ENCODE results near the gene ITFG1.

The ITFG1 gene

DNA sequence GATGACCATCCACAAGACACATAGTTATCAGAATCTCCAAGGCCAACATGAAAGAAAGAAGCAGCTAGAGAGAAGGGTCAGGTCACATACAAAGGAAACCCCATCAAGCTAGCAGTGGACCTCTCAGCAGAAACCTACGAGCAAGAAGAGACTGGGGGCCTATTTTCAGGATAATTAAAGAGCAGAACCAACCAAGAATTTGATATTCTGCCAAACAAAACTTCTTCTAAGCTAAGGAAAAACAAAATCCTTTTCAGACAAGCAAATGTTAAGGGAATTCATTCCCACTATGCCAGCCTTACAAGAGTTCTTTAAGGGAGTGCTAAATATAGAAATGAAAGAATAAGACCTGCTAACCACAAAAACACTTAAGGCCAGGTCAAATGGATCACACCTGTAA is 47.8 kb downstream of the ITFG1 start:
- POLR2A ChIA-PET: no interaction called here
- TF ChIP-seq ZNF548 (tag by site-specific recombination; IDR thresholded peaks at IDR 0.05) (no peak), ZNF707 (tag by site-specific recombination; IDR thresholded peaks at IDR 0.05) (no peak), ZNF473 (tag by site-specific recombination; IDR thresholded peaks at IDR 0.05) (no peak), KLF9 (tag by site-specific recombination; IDR thresholded peaks at IDR 0.05; ENCODE audit: low read depth) (no peak)
- TF ChIP-seq, protein P1, sequence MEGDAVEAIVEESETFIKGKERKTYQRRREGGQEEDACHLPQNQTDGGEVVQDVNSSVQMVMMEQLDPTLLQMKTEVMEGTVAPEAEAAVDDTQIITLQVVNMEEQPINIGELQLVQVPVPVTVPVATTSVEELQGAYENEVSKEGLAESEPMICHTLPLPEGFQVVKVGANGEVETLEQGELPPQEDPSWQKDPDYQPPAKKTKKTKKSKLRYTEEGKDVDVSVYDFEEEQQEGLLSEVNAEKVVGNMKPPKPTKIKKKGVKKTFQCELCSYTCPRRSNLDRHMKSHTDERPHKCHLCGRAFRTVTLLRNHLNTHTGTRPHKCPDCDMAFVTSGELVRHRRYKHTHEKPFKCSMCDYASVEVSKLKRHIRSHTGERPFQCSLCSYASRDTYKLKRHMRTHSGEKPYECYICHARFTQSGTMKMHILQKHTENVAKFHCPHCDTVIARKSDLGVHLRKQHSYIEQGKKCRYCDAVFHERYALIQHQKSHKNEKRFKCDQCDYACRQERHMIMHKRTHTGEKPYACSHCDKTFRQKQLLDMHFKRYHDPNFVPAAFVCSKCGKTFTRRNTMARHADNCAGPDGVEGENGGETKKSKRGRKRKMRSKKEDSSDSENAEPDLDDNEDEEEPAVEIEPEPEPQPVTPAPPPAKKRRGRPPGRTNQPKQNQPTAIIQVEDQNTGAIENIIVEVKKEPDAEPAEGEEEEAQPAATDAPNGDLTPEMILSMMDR (tag by site-specific recombination; IDR thresholded peaks at IDR 0.05): no peak
- TF ChIP-seq, protein P2, sequence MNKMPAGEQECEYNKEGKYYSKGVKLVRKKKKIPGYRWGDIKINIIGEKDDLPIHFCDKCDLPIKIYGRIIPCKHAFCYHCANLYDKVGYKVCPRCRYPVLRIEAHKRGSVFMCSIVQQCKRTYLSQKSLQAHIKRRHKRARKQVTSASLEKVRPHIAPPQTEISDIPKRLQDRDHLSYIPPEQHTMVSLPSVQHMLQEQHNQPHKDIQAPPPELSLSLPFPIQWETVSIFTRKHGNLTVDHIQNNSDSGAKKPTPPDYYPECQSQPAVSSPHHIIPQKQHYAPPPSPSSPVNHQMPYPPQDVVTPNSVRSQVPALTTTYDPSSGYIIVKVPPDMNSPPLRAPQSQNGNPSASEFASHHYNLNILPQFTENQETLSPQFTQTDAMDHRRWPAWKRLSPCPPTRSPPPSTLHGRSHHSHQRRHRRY (tag by site-specific recombination; IDR thresholded peaks at IDR 0.05): no peak
- CTCF ChIA-PET: no interaction called here
- no peaks in the 10 kb centered on the region for H3K9me3 ChIP-seq (ENCODE audit: control insufficient read depth, insufficient read depth, low read depth, low read length)
- H3K27ac ChIP-seq (ENCODE audit: extremely low read depth, low read depth, low read length): no peak overlapping the region
- H3K36me3 ChIP-seq (ENCODE audit: control insufficient read depth in 2 of 2, insufficient read depth in 1 of 2, low read length in 2 of 2): no peaks in the 10 kb centered on the region
- H3K4me1 ChIP-seq (ENCODE audit: control insufficient read depth, insufficient read depth, low read length): no peaks in the 10 kb centered on the region
- no peak overlapping the region for H3K4me3 ChIP-seq (ENCODE audit: low read depth, low read length)

DNA sequence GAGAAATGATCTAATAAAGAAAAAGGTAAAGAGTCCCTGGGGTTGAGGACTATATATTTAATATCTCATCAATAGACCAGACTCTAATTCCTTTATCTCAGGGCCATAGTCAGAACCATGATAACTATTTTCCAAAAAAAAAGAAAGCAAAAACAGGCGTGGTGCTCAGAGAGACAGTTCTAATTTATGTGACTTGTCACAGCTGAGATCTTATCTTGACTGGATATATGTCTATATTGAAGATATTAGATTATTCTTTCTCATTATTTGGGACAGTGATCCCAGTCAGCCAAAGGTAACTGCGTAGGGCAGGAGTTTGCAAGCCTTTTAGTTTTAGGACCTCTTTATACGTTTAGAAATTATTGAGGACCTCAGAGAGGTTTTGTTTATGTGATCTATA is 52.4 kb downstream of the ITFG1 start:
- TF ChIP-seq ZNF654 (tag by site-specific recombination; IDR thresholded peaks at IDR 0.05; ENCODE audit: low read depth) (no peak), ZNF274 (IDR thresholded peaks at IDR 0.05; ENCODE audit: low read length) (no peak), ZNF274 (tag by site-specific recombination; IDR thresholded peaks at IDR 0.05; ENCODE audit: borderline replicate concordance) (no peak), ZNF221 (tag by site-specific recombination; IDR thresholded peaks at IDR 0.05; ENCODE audit: borderline replicate concordance) (no peak), ZNF792 (tag by site-specific recombination; IDR thresholded peaks at IDR 0.05) (no peak), ZNF37A (tag by site-specific recombination; IDR thresholded peaks at IDR 0.05) (no peak), ZNF747 (tag by site-specific recombination; IDR thresholded peaks at IDR 0.05) (no peak), ZNF114 (tag by site-specific recombination; IDR thresholded peaks at IDR 0.05) (no peak), ZNF843 (tag by site-specific recombination; IDR thresholded peaks at IDR 0.05) (no peak), ZNF350 (tag by site-specific recombination; IDR thresholded peaks at IDR 0.05) (no peak), ZNF223 (tag by site-specific recombination; IDR thresholded peaks at IDR 0.05) (no peak), ZNF311 (tag by site-specific recombination; IDR thresholded peaks at IDR 0.05; ENCODE audit: borderline replicate concordance) (no peak), ZNF473 (tag by site-specific recombination; IDR thresholded peaks at IDR 0.05) (no peak), ZNF404 (tag by site-specific recombination; IDR thresholded peaks at IDR 0.05) (no peak), ZNF140 (tag by site-specific recombination; IDR thresholded peaks at IDR 0.05) (no peak), ZNF544 (tag by site-specific recombination; IDR thresholded peaks at IDR 0.05) (no peak), ZNF174 (tag by site-specific recombination; IDR thresholded peaks at IDR 0.05) (no peak)
- TF ChIP-seq, protein P3, sequence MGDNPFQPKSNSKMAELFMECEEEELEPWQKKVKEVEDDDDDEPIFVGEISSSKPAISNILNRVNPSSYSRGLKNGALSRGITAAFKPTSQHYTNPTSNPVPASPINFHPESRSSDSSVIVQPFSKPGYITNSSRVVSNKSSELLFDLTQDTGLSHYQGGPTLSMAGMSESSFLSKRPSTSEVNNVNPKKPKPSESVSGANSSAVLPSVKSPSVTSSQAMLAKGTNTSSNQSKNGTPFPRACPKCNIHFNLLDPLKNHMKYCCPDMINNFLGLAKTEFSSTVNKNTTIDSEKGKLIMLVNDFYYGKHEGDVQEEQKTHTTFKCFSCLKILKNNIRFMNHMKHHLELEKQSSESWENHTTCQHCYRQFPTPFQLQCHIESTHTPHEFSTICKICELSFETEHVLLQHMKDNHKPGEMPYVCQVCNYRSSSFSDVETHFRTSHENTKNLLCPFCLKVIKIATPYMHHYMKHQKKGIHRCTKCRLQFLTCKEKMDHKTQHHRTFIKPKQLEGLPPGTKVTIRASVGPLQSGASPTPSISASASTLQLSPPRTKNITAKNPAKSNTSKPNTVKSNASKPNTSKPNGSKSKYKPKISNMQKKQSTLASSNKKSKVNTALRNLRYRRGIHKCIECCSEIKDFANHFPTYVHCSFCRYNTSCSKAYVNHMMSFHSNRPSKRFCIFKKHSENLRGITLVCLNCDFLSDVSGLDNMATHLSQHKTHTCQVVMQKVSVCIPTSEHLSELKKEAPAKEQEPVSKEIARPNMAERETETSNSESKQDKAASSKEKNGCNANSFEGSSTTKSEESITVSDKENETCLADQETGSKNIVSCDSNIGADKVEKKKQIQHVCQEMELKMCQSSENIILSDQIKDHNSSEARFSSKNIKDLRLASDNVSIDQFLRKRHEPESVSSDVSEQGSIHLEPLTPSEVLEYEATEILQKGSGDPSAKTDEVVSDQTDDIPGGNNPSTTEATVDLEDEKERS (tag by site-specific recombination; IDR thresholded peaks at IDR 0.05): no peak
- TF ChIP-seq, protein P4, sequence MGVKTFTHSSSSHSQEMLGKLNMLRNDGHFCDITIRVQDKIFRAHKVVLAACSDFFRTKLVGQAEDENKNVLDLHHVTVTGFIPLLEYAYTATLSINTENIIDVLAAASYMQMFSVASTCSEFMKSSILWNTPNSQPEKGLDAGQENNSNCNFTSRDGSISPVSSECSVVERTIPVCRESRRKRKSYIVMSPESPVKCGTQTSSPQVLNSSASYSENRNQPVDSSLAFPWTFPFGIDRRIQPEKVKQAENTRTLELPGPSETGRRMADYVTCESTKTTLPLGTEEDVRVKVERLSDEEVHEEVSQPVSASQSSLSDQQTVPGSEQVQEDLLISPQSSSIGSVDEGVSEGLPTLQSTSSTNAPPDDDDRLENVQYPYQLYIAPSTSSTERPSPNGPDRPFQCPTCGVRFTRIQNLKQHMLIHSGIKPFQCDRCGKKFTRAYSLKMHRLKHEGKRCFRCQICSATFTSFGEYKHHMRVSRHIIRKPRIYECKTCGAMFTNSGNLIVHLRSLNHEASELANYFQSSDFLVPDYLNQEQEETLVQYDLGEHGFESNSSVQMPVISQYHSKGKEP (tag by site-specific recombination; IDR thresholded peaks at IDR 0.05): no peak
- TF ChIP-seq, protein P5, sequence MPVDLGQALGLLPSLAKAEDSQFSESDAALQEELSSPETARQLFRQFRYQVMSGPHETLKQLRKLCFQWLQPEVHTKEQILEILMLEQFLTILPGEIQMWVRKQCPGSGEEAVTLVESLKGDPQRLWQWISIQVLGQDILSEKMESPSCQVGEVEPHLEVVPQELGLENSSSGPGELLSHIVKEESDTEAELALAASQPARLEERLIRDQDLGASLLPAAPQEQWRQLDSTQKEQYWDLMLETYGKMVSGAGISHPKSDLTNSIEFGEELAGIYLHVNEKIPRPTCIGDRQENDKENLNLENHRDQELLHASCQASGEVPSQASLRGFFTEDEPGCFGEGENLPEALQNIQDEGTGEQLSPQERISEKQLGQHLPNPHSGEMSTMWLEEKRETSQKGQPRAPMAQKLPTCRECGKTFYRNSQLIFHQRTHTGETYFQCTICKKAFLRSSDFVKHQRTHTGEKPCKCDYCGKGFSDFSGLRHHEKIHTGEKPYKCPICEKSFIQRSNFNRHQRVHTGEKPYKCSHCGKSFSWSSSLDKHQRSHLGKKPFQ (tag by site-specific recombination; IDR thresholded peaks at IDR 0.05): no peak
- Histone ChIP-seq H3K9me3 (ENCODE audit: control insufficient read depth, insufficient read depth, low read depth, low read length) (no peaks in the 10 kb centered on the region), H3K27ac (ENCODE audit: extremely low read depth, low read depth, low read length) (no peak overlapping the region), H3K4me1 (ENCODE audit: control insufficient read depth, insufficient read depth, low read length) (no peaks in the 10 kb centered on the region), H3K36me3 (ENCODE audit: control insufficient read depth in 2 of 2, insufficient read depth in 1 of 2, low read length in 2 of 2) (no peaks in the 10 kb centered on the region), H3K4me3 (ENCODE audit: low read depth, low read length) (no peak overlapping the region)
- ChIA-PET POLR2A (no interaction called here), CTCF (no interaction called here)

Data from HEK293 (cell line).